ENCODE data around the gene PPT2. TPM values are rescaled to one million over a fixed set of nuclear protein-coding genes. Genes with fewer than 3 reads are reported as not detected.
A peak's percentile ranks its signal among the peaks of the same experiment; 100 is the strongest.

Gene PPT2
- total and polyA plus RNA-seq, 2 of the 13 experiments (the other 11 are each of a cell fraction or from before 2014, with no cell fraction given), result 39.2 to 61.8 TPM

DNA sequence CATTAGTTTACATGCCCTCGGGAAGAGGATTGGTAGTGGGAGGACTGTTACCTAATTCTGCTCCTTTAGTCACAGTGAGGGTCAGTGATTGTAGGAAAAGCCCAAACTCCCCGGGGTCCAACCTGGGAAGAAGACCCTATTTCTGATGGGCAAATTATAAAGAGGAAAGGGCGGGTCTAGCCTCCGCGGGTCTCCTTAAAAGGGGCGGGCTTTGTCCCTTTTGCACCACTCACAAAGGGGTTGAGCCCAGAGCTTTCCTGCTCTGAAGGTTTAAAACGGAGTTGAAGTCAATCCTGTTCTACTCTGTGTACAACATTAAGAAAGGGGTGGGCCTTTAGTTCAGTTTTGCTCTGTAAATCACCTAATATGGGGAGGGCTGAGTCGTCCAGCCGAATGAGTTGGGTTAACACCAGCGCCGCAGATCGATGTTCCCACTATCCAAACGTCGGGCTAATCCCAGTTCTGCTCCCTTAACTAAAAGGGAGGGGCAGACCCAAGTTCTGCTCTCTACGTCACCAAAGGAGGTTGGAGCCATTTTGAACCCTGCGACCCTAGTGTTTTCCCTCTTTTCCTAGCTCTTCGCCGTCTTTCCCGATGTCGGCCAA lies 23.3 kb downstream of the PPT2 start (continued):
- TF ChIP-seq, protein P1, sequence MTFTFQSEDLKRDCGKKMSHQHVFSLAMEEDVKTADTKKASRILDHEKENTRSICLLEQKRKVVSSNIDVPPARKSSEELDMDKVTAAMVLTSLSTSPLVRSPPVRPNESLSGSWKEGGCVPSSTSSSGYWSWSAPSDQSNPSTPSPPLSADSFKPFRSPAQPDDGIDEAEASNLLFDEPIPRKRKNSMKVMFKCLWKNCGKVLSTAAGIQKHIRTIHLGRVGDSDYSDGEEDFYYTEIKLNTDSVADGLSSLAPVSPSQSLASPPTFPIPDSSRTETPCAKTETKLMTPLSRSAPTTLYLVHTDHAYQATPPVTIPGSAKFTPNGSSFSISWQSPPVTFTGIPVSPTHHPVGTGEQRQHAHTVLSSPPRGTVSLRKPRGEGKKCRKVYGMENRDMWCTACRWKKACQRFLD (CRISPR knock-in tag; IDR thresholded peaks at IDR 0.05; ENCODE audit: borderline replicate concordance), result no peak
- no peak for TF ChIP-seq PHF21A (CRISPR knock-in tag; IDR thresholded peaks at IDR 0.05)
- TF ChIP-seq THYN1 (CRISPR knock-in tag; IDR thresholded peaks at IDR 0.05; ENCODE audit: borderline replicate concordance, low read depth), result no peak
- TF ChIP-seq HDAC6 (IDR thresholded peaks at IDR 0.05; ENCODE audit: low read depth, low read length), result no peak
- no peak for TF ChIP-seq MEIS2 (CRISPR knock-in tag; IDR thresholded peaks at IDR 0.05)
- TF ChIP-seq, protein P2, sequence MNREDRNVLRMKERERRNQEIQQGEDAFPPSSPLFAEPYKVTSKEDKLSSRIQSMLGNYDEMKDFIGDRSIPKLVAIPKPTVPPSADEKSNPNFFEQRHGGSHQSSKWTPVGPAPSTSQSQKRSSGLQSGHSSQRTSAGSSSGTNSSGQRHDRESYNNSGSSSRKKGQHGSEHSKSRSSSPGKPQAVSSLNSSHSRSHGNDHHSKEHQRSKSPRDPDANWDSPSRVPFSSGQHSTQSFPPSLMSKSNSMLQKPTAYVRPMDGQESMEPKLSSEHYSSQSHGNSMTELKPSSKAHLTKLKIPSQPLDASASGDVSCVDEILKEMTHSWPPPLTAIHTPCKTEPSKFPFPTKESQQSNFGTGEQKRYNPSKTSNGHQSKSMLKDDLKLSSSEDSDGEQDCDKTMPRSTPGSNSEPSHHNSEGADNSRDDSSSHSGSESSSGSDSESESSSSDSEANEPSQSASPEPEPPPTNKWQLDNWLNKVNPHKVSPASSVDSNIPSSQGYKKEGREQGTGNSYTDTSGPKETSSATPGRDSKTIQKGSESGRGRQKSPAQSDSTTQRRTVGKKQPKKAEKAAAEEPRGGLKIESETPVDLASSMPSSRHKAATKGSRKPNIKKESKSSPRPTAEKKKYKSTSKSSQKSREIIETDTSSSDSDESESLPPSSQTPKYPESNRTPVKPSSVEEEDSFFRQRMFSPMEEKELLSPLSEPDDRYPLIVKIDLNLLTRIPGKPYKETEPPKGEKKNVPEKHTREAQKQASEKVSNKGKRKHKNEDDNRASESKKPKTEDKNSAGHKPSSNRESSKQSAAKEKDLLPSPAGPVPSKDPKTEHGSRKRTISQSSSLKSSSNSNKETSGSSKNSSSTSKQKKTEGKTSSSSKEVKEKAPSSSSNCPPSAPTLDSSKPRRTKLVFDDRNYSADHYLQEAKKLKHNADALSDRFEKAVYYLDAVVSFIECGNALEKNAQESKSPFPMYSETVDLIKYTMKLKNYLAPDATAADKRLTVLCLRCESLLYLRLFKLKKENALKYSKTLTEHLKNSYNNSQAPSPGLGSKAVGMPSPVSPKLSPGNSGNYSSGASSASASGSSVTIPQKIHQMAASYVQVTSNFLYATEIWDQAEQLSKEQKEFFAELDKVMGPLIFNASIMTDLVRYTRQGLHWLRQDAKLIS (CRISPR knock-in tag; IDR thresholded peaks at IDR 0.05), result no peak
- TF ChIP-seq, protein P3, sequence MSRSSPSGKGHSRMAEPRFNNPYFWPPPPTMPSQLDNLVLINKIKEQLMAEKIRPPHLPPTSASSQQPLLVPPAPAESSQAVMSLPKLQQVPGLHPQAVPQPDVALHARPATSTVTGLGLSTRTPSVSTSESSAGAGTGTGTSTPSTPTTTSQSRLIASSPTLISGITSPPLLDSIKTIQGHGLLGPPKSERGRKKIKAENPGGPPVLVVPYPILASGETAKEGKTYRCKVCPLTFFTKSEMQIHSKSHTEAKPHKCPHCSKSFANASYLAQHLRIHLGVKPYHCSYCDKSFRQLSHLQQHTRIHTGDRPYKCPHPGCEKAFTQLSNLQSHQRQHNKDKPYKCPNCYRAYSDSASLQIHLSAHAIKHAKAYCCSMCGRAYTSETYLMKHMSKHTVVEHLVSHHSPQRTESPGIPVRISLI (CRISPR knock-in tag; IDR thresholded peaks at IDR 0.05; ENCODE audit: borderline replicate concordance), result no peak
- TF ChIP-seq KAT8 (CRISPR knock-in tag; IDR thresholded peaks at IDR 0.05), result peak; percentile 18; the same call in 1 of the 2 replicates
- no peak for TF ChIP-seq SOX13 (IDR thresholded peaks at IDR 0.05)
- 0 out of 4 replicates have a peak, but pooled peaks of 1 of the 2 experiments have one; percentile 14 for TF ChIP-seq SOX13 (CRISPR knock-in tag; conservative IDR thresholded peaks at IDR 0.05 in 1 of 2, IDR thresholded peaks at IDR 0.05 in 1 of 2)
- TF ChIP-seq, protein P4, sequence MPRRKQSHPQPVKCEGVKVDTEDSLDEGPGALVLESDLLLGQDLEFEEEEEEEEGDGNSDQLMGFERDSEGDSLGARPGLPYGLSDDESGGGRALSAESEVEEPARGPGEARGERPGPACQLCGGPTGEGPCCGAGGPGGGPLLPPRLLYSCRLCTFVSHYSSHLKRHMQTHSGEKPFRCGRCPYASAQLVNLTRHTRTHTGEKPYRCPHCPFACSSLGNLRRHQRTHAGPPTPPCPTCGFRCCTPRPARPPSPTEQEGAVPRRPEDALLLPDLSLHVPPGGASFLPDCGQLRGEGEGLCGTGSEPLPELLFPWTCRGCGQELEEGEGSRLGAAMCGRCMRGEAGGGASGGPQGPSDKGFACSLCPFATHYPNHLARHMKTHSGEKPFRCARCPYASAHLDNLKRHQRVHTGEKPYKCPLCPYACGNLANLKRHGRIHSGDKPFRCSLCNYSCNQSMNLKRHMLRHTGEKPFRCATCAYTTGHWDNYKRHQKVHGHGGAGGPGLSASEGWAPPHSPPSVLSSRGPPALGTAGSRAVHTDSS (CRISPR knock-in tag; conservative IDR thresholded peaks at IDR 0.05), result no peak
- TF ChIP-seq, protein P5, sequence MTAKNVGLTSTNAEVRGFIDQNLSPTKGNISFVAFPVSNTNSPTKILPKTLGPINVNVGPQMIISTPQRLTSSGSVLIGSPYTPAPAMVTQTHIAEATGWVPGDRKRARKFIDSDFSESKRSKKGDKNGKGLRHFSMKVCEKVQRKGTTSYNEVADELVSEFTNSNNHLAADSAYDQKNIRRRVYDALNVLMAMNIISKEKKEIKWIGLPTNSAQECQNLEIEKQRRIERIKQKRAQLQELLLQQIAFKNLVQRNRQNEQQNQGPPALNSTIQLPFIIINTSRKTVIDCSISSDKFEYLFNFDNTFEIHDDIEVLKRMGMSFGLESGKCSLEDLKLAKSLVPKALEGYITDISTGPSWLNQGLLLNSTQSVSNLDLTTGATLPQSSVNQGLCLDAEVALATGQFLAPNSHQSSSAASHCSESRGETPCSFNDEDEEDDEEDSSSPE (CRISPR knock-in tag; IDR thresholded peaks at IDR 0.05), result peak; percentile 79
- TF ChIP-seq ZNF543 (CRISPR knock-in tag; IDR thresholded peaks at IDR 0.05), result no peak
- no peak for TF ChIP-seq ZFP36 (IDR thresholded peaks at IDR 0.05; ENCODE audit: borderline replicate concordance, low read depth, low read length, partially characterized antibody)
- no peak for TF ChIP-seq ZNF143 (CRISPR knock-in tag; IDR thresholded peaks at IDR 0.05)
- no peak for TF ChIP-seq KLF13 (CRISPR knock-in tag; IDR thresholded peaks at IDR 0.05)
- TF ChIP-seq BRD4 (CRISPR knock-in tag; IDR thresholded peaks at IDR 0.05), result no peak
- no peak for TF ChIP-seq ERF (CRISPR knock-in tag; IDR thresholded peaks at IDR 0.05)
- TF ChIP-seq RNF2 (conservative IDR thresholded peaks at IDR 0.05; ENCODE audit: low read depth), result no peak
- peak; percentile 59 to 79 for TF ChIP-seq POLR2A (IDR thresholded peaks at IDR 0.05; ENCODE audit: insufficient read depth in 1 of 2, low read depth in 2 of 2, low read length in 2 of 2)
